ENCODE measurements around the gene VASN.
"Not testable (repeated sequence)": the region's sequence is repeated elsewhere in the genome, so short reads cannot be mapped to it uniquely, and the experiment has no call there.

Gene VASN

DNA sequence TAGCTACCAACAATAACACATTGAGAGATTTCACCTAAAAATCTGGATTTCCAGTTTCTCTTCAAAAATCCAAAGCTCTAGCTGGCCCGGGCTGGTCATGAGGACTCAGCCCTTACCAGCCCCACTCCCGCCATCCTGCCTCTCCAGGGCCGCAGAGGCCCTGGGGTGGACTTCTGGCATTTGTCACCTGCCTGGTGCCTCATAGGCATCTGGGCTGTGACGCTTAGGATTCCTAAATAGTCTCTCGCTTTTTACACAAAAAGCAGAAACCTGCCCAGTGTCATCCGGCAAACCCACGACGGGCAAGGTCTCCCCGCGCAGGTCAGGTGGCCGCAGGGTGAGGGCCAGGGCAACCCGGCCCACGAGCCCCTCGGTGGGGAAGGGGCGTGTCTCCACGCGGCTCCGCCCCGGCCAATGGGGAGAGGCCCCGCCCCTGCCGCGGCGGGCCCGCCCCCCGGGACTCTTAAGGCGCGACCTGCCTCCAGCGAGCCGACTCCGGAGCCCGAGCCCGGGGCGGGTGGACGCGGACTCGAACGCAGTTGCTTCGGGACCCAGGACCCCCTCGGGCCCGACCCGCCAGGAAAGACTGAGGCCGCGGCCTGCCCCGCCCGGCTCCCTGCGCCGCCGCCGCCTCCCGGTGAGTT, at the start of gene VASN:
TSS of gene VASN (plus strand) at position 492 of the 644 bp plus-strand sequence. CDS start 9,030 bp downstream, outside the sequence.
- peak; percentile 32 for DNase-seq (ENCODE audit: low read depth, low spot score)

DNA sequence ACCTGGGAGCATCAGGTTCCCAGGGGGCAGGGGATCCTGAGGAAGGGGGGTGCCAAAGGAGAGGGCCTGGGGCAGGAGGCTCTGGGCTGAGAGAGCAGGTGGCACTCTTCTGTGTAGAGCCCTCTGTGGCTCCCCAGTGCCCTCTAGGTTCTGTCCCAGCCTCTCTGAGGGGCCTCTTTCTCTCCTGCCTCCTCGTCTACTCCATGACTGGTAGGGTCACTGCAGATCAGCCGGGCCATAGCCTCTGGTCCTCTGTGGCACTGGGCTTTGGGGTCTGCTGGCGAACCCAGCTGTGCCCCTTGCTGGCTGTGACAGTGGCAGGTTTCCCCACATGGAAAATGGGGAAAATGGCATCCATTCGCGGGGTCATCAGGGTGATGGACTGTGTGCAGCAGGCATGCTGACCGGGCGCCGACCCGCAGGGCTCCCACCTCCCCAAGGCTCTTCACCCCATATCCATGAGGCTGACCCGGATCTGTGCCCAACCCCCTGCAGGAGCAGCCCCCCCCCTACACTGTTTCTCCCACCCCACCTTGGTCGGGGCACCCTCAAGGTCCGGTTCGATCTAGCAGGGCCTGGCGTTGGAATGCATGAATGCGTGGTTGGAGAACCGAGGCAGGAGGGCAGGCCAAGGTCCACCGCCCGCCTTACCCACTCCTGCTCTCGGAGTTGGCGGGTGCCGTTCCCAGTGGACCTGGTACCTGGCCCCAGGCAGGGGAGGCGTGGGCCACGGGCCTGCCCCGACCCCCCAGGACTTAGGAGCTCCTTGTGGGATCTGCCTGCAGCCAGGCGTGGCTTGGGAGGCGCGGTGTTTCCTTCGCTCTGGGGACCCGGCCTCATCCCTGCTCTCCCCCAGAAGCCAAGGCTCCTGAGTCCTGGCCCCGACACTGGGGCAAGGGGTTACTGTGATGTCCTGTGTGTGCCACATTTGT, 49.3 kb upstream of the VASN start:
- no peak for DNase-seq (ENCODE audit: low read depth, low spot score)

DNA sequence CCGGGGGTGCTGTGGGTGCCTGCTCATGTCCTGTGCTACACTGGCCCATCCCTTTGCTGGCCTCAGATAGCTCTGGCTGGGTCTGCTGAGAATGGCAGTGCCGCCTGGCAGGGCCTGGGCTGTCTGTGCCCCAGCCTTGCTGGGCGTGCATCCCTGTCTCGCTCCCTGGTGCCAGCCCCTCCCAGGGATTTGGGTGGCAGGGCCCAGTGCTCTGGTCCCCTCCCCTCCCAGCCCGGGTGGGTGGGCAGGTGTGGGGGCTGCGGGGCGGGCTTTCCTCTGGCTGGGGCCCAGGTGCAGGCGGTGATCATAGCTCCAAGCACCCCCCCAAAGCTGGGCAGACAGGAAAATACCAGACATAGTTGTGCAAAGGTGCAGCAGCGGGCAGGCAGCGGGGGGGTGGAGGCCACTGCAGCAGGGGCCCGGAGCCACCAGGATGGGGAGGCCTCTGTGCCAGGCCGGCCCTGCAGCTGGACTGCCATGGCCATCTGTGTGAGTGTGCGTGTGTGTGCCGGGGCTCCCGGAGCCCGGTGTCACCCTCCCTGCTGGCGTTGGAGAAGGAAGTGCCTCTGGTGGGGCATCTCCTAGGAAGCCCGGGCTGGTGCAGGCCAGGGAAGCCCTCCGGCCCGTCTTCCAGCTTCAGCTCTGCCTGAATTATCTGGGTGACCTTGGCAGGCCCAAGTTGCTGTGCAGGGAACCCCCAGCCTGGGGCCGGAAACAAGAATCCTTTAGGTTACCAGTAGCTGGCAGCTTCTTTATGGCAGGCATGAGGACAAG, 48.4 kb upstream of the VASN start:
- no peak for DNase-seq (ENCODE audit: low read depth, low spot score)

DNA sequence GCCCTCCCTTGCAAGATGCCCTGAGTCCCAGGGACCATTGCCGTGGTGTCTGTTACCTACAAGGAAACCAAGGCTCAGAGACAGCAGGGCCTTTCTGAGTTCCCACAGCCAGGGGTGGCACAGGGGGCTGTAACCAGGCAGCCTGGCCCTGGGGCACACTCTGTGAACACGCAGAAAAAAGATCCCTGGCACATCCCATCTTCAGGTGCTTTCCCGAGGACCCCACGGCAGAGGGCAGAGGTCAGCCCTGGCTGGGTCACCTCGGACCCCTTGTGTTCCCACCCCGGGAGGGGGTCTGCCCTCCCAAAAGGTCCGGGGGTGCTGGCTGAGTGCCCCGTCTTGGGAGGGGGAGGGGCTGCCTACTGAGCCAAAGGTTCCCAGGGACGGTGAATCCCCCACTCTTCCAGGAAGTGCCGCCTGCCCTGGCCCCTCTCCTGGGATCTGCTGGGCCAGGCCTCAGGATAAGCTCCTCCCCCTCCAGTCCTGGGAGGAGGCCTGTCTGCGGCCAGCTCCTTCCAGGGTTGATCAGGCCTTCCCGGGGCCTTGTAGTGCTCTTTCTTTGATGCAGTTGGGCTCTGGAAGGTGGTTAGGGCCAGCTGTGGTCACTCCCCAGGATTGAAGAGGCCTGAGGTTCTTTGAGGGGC, 47.7 kb upstream of the VASN start:
- no peak for DNase-seq (ENCODE audit: low read depth, low spot score)

DNA sequence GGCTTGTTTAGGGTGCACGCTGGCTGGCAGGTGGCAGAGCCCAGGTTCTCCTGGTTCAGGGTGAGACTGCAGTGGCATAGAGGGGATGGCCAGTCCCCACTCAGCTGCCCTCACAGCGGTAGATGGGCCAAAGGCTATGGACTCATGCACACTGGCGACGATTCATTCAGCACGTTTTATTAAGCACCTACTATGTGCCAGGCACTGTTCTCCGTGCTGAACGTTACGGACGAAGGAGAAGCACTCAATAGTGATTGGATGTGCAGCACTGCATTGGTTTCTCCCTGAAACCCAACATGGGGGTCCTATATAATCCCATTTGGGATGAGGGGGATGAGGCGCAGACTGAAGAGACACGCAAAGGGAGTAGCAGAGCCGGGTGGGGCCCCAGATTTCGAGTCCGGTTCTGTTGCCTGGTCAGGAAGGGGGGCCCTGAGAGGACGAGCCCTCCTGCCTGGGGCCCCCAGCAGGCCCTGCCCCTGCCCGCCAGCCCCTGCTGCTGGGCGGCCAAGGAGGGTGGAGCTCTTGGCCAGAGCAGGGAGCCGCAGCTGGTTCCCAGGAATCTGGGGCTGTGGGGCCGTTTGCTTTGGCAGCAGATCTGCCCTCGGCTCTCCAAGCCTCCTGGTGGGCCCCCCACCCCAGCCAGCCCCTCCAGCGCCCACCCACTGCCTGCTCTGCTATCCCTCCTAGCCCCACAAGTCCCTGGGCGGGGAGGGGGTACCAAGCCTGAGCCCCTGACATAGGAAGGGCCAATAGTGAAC, 47.0 kb upstream of the VASN start:
- DNase-seq (ENCODE audit: low read depth, low spot score) = no peak

- DNase-seq (ENCODE audit: low read depth, low spot score) = no peak
Observed at GRCh38 chr16:4325253-4325758, 46.3 kb upstream of the VASN start.

- DNase-seq (ENCODE audit: low read depth, low spot score) = no peak
Observed at GRCh38 chr16:4327386-4328045, 44.1 kb upstream of the VASN start.

GRCh38 chr16:4328046-4328781, 43.4 kb upstream of the VASN start:
- DNase-seq (ENCODE audit: low read depth, low spot score) = peak; percentile 33

- DNase-seq (ENCODE audit: low read depth, low spot score) = no peak
Observed at GRCh38 chr16:4328782-4329775, 42.6 kb upstream of the VASN start.

- peak; percentile 38 for DNase-seq (ENCODE audit: low read depth, low spot score)
Observed at GRCh38 chr16:4330277-4330874, 41.3 kb upstream of the VASN start.

- no peak for DNase-seq (ENCODE audit: low read depth, low spot score)
Observed at GRCh38 chr16:4332083-4332482, 39.6 kb upstream of the VASN start.

DNA sequence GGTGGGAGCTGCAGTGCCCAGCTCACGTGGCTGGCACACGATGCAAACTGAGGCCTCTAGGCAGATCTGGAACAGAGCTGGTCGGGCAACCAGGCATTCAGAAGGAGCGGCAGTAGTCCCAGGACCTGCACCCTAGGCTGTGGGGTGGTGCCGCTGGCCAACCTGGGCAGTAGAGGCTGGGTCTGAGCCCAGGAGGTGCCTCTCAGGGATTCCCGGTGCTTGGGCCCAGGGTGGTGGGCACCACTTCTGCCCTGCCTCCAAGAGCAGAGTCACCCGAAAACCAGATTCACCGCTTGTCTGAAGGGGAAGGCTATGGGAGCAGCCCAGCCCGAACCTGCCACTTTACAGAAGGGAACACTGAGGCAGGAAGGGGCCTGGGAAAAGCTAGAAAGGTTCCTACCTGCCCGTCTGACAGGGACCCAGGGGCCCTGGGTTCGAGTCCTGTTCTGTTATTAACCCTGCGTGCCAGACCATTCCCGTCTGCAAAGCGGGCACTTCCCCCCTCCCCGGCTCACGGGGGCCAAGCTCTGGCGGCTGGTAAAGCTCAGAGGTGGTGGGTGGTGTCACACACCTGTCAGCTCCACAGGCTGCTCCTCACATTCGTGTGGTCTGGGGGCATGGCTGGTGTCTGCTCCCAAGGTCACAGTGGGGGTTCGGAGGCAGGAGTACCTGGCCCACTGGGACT, 38.9 kb upstream of the VASN start:
- no peak for DNase-seq (ENCODE audit: low read depth, low spot score)

GRCh38 chr16:4333308-4333638, 38.4 kb upstream of the VASN start:
- DNase-seq (ENCODE audit: low read depth, low spot score) = no peak

DNA sequence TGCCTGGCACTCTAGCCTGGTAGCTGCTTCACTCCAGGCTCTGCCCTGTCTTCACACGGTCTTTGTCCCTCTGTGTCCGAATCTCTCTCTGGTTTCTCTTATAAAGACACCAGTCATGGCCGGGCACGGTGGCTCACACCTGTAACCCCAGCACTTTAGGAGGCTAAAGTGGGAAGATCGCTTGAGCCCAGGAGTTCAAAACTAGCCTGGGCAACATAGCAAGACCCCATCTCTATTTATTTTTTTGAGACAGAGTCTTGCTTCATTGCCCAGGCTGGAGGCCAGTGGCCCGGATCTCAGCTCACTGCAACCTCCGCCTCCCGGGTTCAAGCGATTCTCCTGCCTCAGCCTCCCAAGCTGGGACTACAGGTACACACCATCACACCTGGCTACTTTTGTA, 37.9 kb upstream of the VASN start:
- not testable (repeated sequence) for DNase-seq (ENCODE audit: low read depth, low spot score)

DNA sequence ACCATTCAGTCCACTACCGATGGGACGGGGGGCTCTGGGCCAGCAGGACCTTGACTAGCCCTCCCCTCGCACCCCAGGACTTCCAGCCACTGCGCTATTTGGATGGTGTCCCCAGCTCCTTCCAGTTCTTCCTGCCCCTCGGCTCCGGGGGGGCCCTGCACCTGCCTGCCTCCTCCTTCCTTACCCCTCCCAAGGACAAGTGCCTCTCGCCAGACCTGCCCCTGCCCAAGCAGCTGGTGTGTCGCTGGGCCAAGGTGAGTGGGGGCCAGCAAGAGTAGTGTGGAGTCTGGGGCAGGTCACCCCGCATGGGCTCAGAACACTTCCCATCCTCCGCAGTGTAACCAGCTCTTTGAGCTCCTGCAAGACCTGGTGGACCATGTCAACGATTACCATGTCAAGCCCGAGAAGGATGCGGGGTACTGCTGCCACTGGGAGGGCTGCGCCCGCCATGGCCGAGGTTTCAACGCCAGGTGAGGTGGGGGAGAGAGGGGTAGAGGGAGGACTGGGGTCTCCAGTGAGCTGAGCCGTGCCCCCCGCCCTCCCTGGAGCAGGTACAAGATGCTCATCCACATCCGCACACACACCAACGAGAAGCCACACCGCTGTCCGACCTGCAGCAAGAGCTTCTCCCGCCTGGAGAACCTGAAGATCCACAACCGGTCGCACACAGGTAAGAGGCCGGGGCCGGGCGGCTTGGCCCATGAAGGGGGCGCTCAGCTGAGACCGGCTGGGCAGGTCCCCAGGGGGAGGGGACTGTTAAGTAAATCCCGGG, 36.7 kb upstream of the VASN start:
- DNase-seq (ENCODE audit: low read depth, low spot score) = no peak

DNA sequence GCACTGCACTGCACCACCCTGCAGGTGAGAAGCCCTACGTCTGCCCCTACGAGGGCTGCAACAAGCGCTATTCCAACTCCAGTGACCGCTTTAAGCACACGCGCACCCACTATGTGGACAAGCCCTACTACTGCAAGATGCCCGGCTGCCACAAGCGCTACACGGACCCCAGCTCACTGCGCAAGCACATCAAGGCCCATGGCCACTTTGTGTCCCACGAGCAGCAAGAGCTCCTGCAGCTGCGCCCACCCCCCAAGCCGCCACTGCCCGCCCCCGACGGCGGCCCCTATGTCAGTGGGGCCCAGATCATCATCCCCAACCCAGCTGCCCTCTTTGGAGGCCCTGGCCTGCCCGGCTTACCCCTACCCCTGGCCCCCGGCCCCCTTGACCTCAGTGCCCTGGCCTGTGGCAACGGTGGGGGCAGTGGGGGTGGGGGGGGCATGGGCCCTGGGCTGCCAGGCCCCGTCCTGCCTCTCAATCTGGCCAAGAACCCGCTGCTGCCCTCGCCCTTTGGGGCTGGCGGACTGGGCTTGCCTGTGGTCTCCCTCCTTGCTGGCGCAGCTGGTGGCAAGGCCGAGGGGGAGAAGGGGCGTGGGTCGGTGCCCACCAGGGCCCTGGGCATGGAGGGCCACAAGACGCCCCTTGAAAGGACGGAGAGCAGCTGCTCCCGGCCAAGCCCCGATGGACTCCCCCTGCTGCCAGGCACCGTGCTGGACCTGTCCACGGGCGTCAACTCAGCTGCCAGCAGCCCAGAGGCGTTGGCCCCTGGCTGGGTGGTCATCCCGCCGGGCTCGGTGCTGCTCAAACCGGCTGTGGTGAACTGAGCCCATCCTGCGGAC, 34.7 kb upstream of the VASN start:
- DNase-seq (ENCODE audit: low read depth, low spot score) = no peak

All from activated naive CD8-positive, alpha-beta T cell treated with anti-CD3 and anti-CD28 coated beads, Interleukin-2, amount 50 U/mL, for 16 hours (primary cell).